Chondrocyte (in vitro differentiated cells): ENCODE data around the gene AGER. TPM values are rescaled to one million over a fixed set of nuclear protein-coding genes. Genes with fewer than 3 reads are reported as not detected.
A peak's percentile ranks its signal among the peaks of the same experiment; 100 is the strongest.
"Not testable (repeated sequence)": the region's sequence is repeated elsewhere in the genome, so short reads cannot be mapped to it uniquely, and the experiment has no call there.

Experiments
- DNase-seq: peaks from one replicate; pipeline ENCODE4 v3.0.0; 2021; ENCODE audit warnings: mixed read lengths, low spot score
- H3K27ac Mint-ChIP-seq: one replicate; pipeline ENCODE4 v1.8.0; 2021; ENCODE audit warnings: mild to moderate bottlenecking, moderate library complexity, mixed read lengths; ENCODE audit not compliant: unreplicated experiment
- H3K27me3 Mint-ChIP-seq: 2 replicates; pipeline ENCODE4 v1.8.0; 2021; ENCODE audit warnings: low read depth, mixed read lengths
- H3K36me3 Mint-ChIP-seq: 2 replicates; pipeline ENCODE4 v1.8.0; 2021; ENCODE audit warnings: low read depth, mixed read lengths
- H3K4me1 Mint-ChIP-seq: 2 replicates; pipeline ENCODE4 v1.8.0; 2021; ENCODE audit warnings: low read depth, mild to moderate bottlenecking, mixed read lengths
- H3K4me3 Mint-ChIP-seq: one replicate; pipeline ENCODE4 v1.8.0; 2021; ENCODE audit warnings: mild to moderate bottlenecking, moderate library complexity, mixed read lengths; ENCODE audit not compliant: unreplicated experiment
- H3K9me3 Mint-ChIP-seq: 2 replicates; pipeline ENCODE4 v1.8.0; 2021; ENCODE audit warnings: low read depth, mixed read lengths
- total RNA-seq: library from RNA; stranded (reverse); gene quantifications from 3 replicates; pipeline ENCODE4 v1.2.1, GENCODE V29; 2021
- TF ChIP-seq, protein P1 (sequence below): fragments of 200-600 bp; sonication (generic); IDR thresholded peaks from 2 replicates; pipeline ENCODE4 v1.5.0; 2021; ENCODE audit warnings: antibody characterized with exemption, mild to moderate bottlenecking, moderate library complexity

The AGER gene
- total RNA-seq, 1 donor from 2014 or later: 2.6 TPM

GRCh38 chr6:32194825-32195651 is 11.0 kb upstream of the AGER start:
- Mint-ChIP-seq H3K36me3 (no peaks in the 10 kb centered on the region), H3K4me1 (peaks cover 47% of the 10 kb centered on the region), H3K27ac (peak overlapping the region; percentile 96), H3K27me3 (no peaks in the 10 kb centered on the region), H3K9me3 (no peaks in the 10 kb centered on the region), H3K4me3 (peak overlapping the region; percentile 81)
- TF ChIP-seq, protein P1, sequence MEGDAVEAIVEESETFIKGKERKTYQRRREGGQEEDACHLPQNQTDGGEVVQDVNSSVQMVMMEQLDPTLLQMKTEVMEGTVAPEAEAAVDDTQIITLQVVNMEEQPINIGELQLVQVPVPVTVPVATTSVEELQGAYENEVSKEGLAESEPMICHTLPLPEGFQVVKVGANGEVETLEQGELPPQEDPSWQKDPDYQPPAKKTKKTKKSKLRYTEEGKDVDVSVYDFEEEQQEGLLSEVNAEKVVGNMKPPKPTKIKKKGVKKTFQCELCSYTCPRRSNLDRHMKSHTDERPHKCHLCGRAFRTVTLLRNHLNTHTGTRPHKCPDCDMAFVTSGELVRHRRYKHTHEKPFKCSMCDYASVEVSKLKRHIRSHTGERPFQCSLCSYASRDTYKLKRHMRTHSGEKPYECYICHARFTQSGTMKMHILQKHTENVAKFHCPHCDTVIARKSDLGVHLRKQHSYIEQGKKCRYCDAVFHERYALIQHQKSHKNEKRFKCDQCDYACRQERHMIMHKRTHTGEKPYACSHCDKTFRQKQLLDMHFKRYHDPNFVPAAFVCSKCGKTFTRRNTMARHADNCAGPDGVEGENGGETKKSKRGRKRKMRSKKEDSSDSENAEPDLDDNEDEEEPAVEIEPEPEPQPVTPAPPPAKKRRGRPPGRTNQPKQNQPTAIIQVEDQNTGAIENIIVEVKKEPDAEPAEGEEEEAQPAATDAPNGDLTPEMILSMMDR: peak; percentile 85
- DNase-seq: no peak

GRCh38 chr6:32194388-32194787 is 10.3 kb upstream of the AGER start:
- H3K36me3 Mint-ChIP-seq: no peaks in the 10 kb centered on the region
- TF ChIP-seq, protein P1: no peak
- H3K4me3 Mint-ChIP-seq: no peak overlapping the region
- H3K27ac Mint-ChIP-seq: peak overlapping the region; percentile 96
- peaks cover 48% of the 10 kb centered on the region for H3K4me1 Mint-ChIP-seq
- no peak for DNase-seq
- H3K27me3 Mint-ChIP-seq: no peaks in the 10 kb centered on the region
- H3K9me3 Mint-ChIP-seq: no peaks in the 10 kb centered on the region

DNA sequence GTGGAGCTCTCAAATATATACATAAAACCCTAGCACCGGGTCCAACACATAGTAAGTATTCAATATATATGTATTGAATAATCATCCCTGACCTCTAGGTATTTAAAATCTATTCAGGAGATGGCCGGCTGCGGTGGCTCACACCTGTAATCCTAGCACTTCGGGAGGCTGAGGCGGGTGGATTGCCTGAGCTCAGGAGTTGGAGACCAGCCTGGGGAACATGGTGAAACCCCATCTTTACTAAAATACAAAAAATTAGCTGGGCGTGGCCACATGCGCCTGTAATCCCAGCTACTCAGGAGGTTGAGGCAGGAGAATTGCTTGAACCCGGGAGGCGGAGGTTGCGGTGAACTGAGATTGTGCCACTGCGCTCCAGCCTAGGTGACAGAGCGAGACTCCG is 9.0 kb upstream of the AGER start:
- Mint-ChIP-seq H3K27ac (peak overlapping the region; percentile 78), H3K4me1 (peaks cover 60% of the 10 kb centered on the region)
- not testable (repeated sequence) for DNase-seq, H3K4me3 Mint-ChIP-seq, H3K36me3 Mint-ChIP-seq, H3K27me3 Mint-ChIP-seq, H3K9me3 Mint-ChIP-seq

GRCh38 chr6:32192608-32193039 is 8.6 kb upstream of the AGER start, which contains the start of gene GPSM3:
Gene GPSM3, minus strand, starts transcription at chr6:32192643. Its CDS starts 130 bp downstream, at chr6:32192513.
- Mint-ChIP-seq H3K36me3 (peaks cover under 1% of the 10 kb centered on the region), H3K4me3 (peak within 1 kb of the TSS; percentile 41), H3K9me3 (no peaks in the 10 kb centered on the region), H3K27ac (peak within 1 kb of the TSS; percentile 78), H3K27me3 (no peaks in the 10 kb centered on the region), H3K4me1 (peaks cover 63% of the 10 kb centered on the region)
- TF ChIP-seq, protein P1: no peak
- DNase-seq: no peak

DNA sequence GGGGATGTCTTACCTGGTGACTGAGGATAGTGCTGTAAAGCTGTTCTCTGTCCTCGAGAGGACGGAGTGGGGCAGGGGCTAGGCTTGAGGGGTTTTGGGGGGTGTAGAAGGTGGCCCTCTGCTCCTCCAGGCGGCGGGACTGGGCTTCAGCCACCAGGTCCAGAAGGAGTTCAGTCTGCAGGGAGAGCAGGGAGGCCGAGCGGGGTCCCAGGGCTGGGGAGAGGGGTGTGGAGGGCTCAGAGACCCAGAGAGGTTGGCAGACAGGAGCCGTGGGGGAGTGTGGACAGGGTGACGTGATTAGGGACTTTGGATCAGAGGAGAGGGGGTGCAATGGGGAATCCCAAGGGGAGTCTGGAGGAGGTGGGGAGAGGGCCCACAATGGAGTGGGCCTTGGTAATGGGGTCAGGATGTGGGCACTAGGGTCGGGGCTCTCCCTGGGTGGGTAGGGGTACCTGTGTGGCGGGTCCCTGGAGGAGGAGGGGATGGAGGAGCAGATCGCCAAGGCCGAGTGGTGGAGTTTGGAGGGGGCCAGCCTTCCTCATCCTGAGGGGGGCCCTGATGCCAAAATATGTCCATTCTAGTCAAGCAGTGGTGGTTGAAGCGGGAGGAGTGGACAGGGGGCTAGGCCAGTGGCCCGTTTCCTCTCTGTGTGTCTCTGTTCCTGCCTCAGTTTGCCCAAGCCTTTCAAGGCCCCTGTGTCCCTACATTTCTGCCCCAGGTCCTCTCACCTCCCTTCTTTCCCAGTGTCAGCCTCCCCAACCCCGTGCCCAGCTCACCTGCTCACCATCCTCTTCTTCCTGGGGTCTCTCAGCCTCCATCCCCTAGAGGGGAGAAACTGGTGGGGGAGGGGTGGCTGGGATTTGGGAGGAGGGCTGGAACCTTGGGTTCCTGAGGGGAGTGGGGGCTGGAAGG is 7.9 kb upstream of the AGER start:
- H3K27me3 Mint-ChIP-seq: no peaks in the 10 kb centered on the region
- peaks cover 66% of the 10 kb centered on the region for H3K4me1 Mint-ChIP-seq
- peaks cover 2% of the 10 kb centered on the region for H3K36me3 Mint-ChIP-seq
- TF ChIP-seq, protein P1: no peak
- H3K9me3 Mint-ChIP-seq: no peaks in the 10 kb centered on the region
- no peak for DNase-seq
- H3K4me3 Mint-ChIP-seq: peak overlapping the region; percentile 25
- H3K27ac Mint-ChIP-seq: peak overlapping the region; percentile 78
